Uterus (tissue), 2 donors: ENCODE data around the gene KCNT2.

Source experiments
- CTCF ChIP-seq, 4 experiments: fragments of 200-600 bp in 2 of 4; fragments of 450-650 bp in 2 of 4; sonication (generic) in 2 of 4; IDR thresholded peaks; one replicate each; pipeline ENCODE4 v1.5.1; 2016 to 2019; ENCODE audit warnings: antibody characterized with exemption in 4 of 4, mild to moderate bottlenecking in 2 of 4, moderate library complexity in 1 of 4
- POLR2A ChIP-seq, 2 donors: fragments of 450-650 bp; IDR thresholded peaks; one replicate each; pipeline ENCODE4 v1.6.1; 2016; ENCODE audit warnings: antibody characterized with exemption in 2 of 2, mild to moderate bottlenecking in 1 of 2, moderate library complexity in 1 of 2

GRCh38 chr1:196451103-196451502, 157.1 kb downstream of the KCNT2 start:
- TF ChIP-seq CTCF (IDR thresholded peaks at IDR 0.05) (no peak), POLR2A (IDR thresholded peaks at IDR 0.05) (no peak)
